Lung (tissue), 12 donors: ENCODE results near the gene PRAMEF10. TPM values are rescaled to one million over a fixed set of nuclear protein-coding genes. Genes with fewer than 3 reads are reported as not detected.
"Not testable (repeated sequence)": the region's sequence is repeated elsewhere in the genome, so short reads cannot be mapped to it uniquely, and the experiment has no call there.

Experiments
- ATAC-seq: fragments of 200-7000 bp; cut with Tn5 transposase; one replicate; pipeline ENCODE4 v1.9.1; 2020; ENCODE audit warnings: moderate number of reproducible peaks; ENCODE audit not compliant: insufficient read depth, low FRiP score
- DNase-seq, 3 donors: peaks; one replicate each; pipeline ENCODE4 v3.0.0-alpha.2; 2013 to 2017
- H3K27ac ChIP-seq, 2 donors: one replicate each; pipeline ENCODE4 v1.5.1; 2013; ENCODE audit warnings: mild to moderate bottlenecking in 2 of 2, moderate library complexity in 2 of 2, control low read depth in 1 of 2, inconsistent platforms in 1 of 2, low read depth in 1 of 2, low read length in 1 of 2
- H3K27me3 ChIP-seq, 3 donors: one replicate each; pipeline ENCODE4 v1.5.1; 2013; ENCODE audit warnings: low read length in 2 of 3; ENCODE audit not compliant: control insufficient read depth in 3 of 3, insufficient read depth in 3 of 3
- H3K36me3 ChIP-seq, 4 donors: one replicate each; pipeline ENCODE4 v1.5.1; 2013; ENCODE audit warnings: low read length in 4 of 4, mild to moderate bottlenecking in 1 of 4, moderate library complexity in 1 of 4; ENCODE audit not compliant: control insufficient read depth in 4 of 4, insufficient read depth in 4 of 4
- H3K4me1 ChIP-seq, 5 donors: one replicate each; pipeline ENCODE4 v1.5.1; 2013; ENCODE audit warnings: low read length in 5 of 5, mild to moderate bottlenecking in 2 of 5, moderate library complexity in 1 of 5; ENCODE audit not compliant: control insufficient read depth in 5 of 5, insufficient read depth in 5 of 5
- H3K4me3 ChIP-seq: one replicate; pipeline ENCODE4 v1.5.1; 2013; ENCODE audit warnings: mild to moderate bottlenecking, control low read depth, moderate library complexity
- H3K9ac ChIP-seq, 2 donors: one replicate each; pipeline ENCODE4 v1.5.1; 2013; ENCODE audit warnings: low read length in 2 of 2, control low read depth in 1 of 2; ENCODE audit not compliant: insufficient read depth in 1 of 2
- H3K9me3 ChIP-seq, 4 donors: one replicate each; pipeline ENCODE4 v1.5.1; 2013; ENCODE audit warnings: low read length in 3 of 4, mild to moderate bottlenecking in 1 of 4, moderate library complexity in 1 of 4; ENCODE audit not compliant: control insufficient read depth in 4 of 4, insufficient read depth in 3 of 4
- WGBS, 2 donors: extraction: QIAGEN DNeasy Blood & Tissue Kit; methylation state at CpG; one replicate each; pipeline ENCODE4 v1.1.7; 2013; 5-methylcytosine and 5-hydroxymethylcytosine counted together
- polyA plus RNA-seq, 2 donors: library from polyadenylated mRNA; stranded (reverse); fragments of 200-250 nt; gene quantifications; one replicate each; pipeline ENCODE4 v1.2.1, GENCODE V29; 2013
- total RNA-seq, 2 donors: library from RNA; depleted of rRNA in 1 of 2; stranded (reverse); fragments of >200 nt in 1 of 2; gene quantifications; one replicate each; pipeline ENCODE4 v1.2.1, GENCODE V29; 2014 to 2021
- TF ChIP-seq, protein P1 (sequence below): IDR thresholded peaks from 2 replicates; pipeline ENCODE4 v1.5.1; 2012; ENCODE audit warnings: mild to moderate bottlenecking; ENCODE audit errors: control extremely low read depth, extremely low read depth
- donor health status: control.
- donor health status: control.
- donor health status: Bipolar disorder and iron deficiency.
- donor health status: healthy.
- donor health status: DM: yes; HTN: yes; CAD: no.

PRAMEF10 gene
- total and polyA plus RNA-seq, 4 donors, result not detected

DNA sequence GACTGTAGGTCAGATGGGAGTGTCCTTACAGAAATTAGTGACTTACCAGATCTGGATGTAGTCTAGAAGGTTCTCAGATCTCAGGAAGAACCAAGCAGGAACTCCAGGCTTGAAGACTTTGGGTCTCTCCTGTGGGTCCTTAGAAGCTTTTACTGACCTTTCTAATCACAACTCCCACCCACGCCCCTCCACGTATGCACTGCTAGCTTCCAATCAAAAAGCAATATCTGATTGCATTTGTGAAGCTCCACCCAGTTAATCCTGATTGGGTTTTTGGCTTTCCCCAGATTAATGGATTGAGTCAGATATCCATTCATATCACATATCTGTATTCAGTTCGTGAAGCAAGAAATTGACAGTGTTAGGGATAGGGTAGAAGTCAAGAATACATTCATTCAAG, 12.0 kb downstream of the PRAMEF10 start, which contains the start of gene PRAMEF4:
PRAMEF4 (minus strand) TSS at position 101 of the 400 bp plus-strand sequence. CDS start 2,807 bp downstream, outside the sequence.
- not testable (repeated sequence) for H3K27me3 ChIP-seq, ATAC-seq, H3K9ac ChIP-seq, H3K27ac ChIP-seq, H3K4me3 ChIP-seq, H3K36me3 ChIP-seq, H3K9me3 ChIP-seq, H3K4me1 ChIP-seq, DNase-seq
- 57 to 87% methylated on average over 3 of the region's 3 CpGs for WGBS, 2 donors

DNA sequence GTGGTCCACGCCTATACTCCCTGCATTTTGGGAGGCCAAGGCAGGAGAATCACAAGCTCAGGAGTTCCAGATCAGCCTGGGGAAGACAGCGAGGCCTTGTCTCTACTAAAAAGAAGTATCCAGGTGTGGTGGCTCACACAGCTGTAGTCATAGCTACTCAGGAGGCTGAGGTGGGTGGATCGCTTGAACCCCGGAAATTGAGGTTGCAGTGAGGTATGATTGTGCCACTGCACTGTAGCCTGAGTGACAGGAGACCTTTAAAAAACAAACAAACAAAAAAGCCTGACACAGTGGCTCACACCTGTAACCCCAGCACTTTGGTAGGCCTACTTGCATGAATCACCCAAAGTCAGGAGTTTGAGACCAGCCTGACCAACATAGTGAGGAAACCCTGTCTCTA, 19.6 kb downstream of the PRAMEF10 start:
- H3K9ac ChIP-seq, DNase-seq, H3K36me3 ChIP-seq, H3K27me3 ChIP-seq, ATAC-seq, H3K4me1 ChIP-seq, H3K9me3 ChIP-seq, H3K27ac ChIP-seq, H3K4me3 ChIP-seq: not testable (repeated sequence)
- 78 to 82% methylated on average over 3 of the region's 4 CpGs for WGBS, 2 donors

DNA sequence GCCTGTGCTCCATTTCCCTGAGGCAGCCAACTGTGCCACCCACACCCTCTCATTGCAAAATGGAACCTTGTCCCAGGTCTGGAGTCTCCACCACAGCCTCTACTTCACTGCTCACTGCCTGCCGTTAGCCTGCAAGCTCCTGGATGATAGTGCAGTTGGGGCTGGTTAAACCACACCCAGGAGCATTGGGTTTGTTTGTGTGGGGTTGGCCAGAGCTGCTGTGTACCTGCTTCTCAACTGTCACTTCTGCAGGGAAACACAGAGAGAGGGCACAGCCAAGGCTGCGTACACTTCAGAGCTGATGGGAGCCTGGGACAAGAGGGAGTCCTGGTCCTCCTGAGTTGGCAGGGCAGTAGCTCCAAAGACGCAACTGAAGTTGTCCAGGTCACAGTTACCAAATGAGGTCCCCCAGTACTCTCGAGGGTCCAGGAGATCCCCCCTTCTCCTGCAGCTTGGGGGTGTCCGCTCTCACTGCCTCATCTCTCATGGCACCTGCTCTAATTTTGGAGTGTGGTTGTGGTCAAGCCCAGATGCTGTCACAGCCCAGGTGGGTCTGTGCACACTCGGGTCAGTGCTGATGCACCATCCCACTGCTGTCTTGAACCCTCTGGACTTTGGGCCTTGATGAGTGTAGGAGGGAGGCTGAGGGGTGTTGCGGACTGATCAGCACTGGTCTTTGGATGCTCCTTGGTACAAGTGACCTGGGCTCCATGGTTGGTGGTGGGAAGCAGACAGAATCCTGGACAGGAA, 34.8 kb downstream of the PRAMEF10 start:
- not testable (repeated sequence) for DNase-seq, H3K27me3 ChIP-seq, ATAC-seq, H3K9ac ChIP-seq, H3K27ac ChIP-seq, H3K4me3 ChIP-seq, H3K9me3 ChIP-seq, H3K4me1 ChIP-seq, H3K36me3 ChIP-seq
- 84 to 85% methylated on average over 3 to 5 of the region's 7 CpGs for WGBS, 2 donors

DNA sequence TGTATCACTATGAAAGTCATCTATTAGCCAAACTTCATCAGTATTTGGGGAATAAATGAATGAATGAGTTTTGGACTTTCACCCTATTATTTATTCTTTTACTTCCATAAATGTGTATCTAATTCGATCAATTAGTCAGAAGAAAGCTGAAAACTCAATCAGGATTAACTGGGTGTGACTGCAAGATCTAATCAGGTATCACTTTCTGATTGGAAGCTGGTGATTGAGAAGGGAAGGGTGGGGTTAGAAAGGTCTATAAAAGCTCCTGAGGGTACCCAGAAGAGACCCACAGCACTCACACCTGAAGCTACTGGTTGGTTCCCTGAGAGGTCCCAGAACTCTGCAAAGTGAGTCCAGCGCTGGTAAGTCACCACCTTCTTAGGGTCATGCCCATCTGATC, 41.3 kb downstream of the PRAMEF10 start, which contains the start of gene PRAMEF2:
PRAMEF2 (plus strand) TSS at position 301 of the 400 bp plus-strand sequence. CDS start 1,924 bp downstream, outside the sequence.
- WGBS, 2 donors, result 75 to 83% methylated on average over 2 of the region's 2 CpGs
- not testable (repeated sequence) for DNase-seq, H3K9me3 ChIP-seq, H3K4me1 ChIP-seq, ATAC-seq, H3K4me3 ChIP-seq, H3K27ac ChIP-seq, H3K36me3 ChIP-seq, H3K27me3 ChIP-seq, H3K9ac ChIP-seq

DNA sequence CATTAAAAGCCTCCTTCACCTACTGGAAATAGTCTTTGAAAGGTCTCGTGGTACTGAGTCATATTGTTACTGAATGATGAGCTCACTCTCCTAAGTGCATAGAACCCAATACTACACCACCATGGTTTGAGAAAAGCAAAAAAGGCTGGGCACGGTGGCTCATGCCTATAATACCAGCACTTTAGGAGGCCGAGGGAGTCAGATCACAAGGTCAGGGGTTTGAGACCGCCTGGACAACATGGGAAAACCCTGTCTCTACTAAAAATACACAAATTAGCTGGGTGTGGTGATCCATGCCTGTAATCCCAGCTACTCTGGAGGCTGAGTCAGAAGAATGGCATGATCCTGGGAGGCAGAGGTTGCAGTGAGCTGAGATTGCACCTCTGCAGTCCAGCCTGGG, 46.3 kb downstream of the PRAMEF10 start:
- WGBS, 2 donors, result 65 to 74% methylated on average over 4 of the region's 4 CpGs
- TF ChIP-seq, protein P1, sequence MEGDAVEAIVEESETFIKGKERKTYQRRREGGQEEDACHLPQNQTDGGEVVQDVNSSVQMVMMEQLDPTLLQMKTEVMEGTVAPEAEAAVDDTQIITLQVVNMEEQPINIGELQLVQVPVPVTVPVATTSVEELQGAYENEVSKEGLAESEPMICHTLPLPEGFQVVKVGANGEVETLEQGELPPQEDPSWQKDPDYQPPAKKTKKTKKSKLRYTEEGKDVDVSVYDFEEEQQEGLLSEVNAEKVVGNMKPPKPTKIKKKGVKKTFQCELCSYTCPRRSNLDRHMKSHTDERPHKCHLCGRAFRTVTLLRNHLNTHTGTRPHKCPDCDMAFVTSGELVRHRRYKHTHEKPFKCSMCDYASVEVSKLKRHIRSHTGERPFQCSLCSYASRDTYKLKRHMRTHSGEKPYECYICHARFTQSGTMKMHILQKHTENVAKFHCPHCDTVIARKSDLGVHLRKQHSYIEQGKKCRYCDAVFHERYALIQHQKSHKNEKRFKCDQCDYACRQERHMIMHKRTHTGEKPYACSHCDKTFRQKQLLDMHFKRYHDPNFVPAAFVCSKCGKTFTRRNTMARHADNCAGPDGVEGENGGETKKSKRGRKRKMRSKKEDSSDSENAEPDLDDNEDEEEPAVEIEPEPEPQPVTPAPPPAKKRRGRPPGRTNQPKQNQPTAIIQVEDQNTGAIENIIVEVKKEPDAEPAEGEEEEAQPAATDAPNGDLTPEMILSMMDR, result no peak
- Histone ChIP-seq H3K9ac (no peak overlapping the region), H3K27me3 (no peaks in the 10 kb centered on the region), H3K4me3 (no peak overlapping the region), H3K36me3 (no peaks in the 10 kb centered on the region), H3K27ac (no peak overlapping the region), H3K4me1 (no peaks in the 10 kb centered on the region), H3K9me3 (no peaks in the 10 kb centered on the region)
- no peak for ATAC-seq
- no peak for DNase-seq

DNA sequence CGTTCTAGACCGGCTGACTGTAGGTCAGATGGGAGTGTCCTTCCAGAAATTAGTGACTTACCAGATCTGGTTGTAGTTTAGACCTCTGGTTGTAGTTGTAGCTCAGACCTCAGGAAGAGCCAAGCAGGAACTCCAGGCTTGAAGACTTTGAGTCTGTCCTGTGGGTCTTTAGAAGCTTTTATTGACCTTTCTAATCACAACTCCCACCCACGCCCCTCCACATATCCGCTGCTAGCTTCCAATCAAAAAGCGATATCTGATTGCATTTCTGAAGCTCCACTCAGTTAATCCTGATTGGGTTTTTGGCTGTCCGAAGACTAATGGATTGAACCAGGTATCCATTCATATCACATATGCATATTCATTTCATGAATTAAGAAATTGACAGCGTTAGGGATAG, 49.5 kb downstream of the PRAMEF10 start, which contains the start of gene HNRNPCL1:
HNRNPCL1 (minus strand) TSS at position 101 of the 400 bp plus-strand sequence. CDS start 431 bp downstream, outside the sequence.
- DNase-seq, H3K27me3 ChIP-seq, ATAC-seq, H3K9ac ChIP-seq, H3K36me3 ChIP-seq, H3K9me3 ChIP-seq, H3K4me1 ChIP-seq, H3K27ac ChIP-seq, H3K4me3 ChIP-seq: not testable (repeated sequence)
- WGBS, 2 donors, result 90% methylated on average over 7 of the region's 7 CpGs
